IMR-90 (cell line): ENCODE results near the gene PLEKHA8. TPM values are rescaled to one million over a fixed set of nuclear protein-coding genes. Genes with fewer than 3 reads are reported as not detected.

Source experiments
- ATAC-seq: fragments of 200-7000 bp; cut with Tn5 transposase; 2 replicates; pipeline ENCODE4 v1.9.1; 2020; ENCODE audit warnings: low read depth, mild to moderate bottlenecking, moderate library complexity
- BruUV-seq: library from RNA; stranded (reverse); fragments of 400-500 nt; replicated peaks from 2 replicates; lab custom pipeline; 2021; lab: Mats Ljungman, UMichigan
- CTCF ChIA-PET: fragments of 300-600 bp; formaldehyde crosslinking; extraction: SDS; loops from one replicate; lab custom pipeline; 2021; ENCODE audit warnings: antibody characterized with exemption; lab: Yijun Ruan, JAX
- POLR2A ChIA-PET: fragments of 300-600 bp; sonication (Branson Sonifier 250); formaldehyde crosslinking; loops from one replicate; lab custom pipeline; 2022; ENCODE audit warnings: antibody characterized with exemption; ENCODE audit not compliant: unreplicated experiment; lab: Charles Lee
- DNase-seq: peaks from one replicate; pipeline ENCODE4 v3.0.0; 2013
- H2AFZ ChIP-seq: replicated peaks from 2 replicates; pipeline ENCODE3; 2013; ENCODE audit warnings: low read length, mild to moderate bottlenecking; ENCODE audit not compliant: poor library complexity
- H2AK5ac ChIP-seq: 2 replicates; pipeline ENCODE4 v1.6.1; 2013; ENCODE audit warnings: low read depth, low read length, inconsistent platforms
- H2AK9ac ChIP-seq: replicated peaks from 2 replicates; pipeline ENCODE3; 2013; ENCODE audit warnings: mild to moderate bottlenecking, low read depth, low read length, moderate library complexity; ENCODE audit not compliant: poor library complexity
- H2BK120ac ChIP-seq: 2 replicates; pipeline ENCODE4 v1.6.1; 2013; ENCODE audit warnings: low read depth, low read length, inconsistent platforms
- H2BK15ac ChIP-seq: 3 replicates; pipeline ENCODE4 v1.6.1; 2013; ENCODE audit warnings: low read depth, low read length, inconsistent platforms
- H2BK20ac ChIP-seq: 2 replicates; pipeline ENCODE4 v1.6.1; 2013; ENCODE audit warnings: low read depth, mild to moderate bottlenecking, inconsistent platforms, low read length, moderate library complexity
- H2BK5ac ChIP-seq: 2 replicates; pipeline ENCODE4 v1.6.1; 2013; ENCODE audit warnings: mild to moderate bottlenecking, low read depth, low read length, inconsistent platforms; ENCODE audit not compliant: poor library complexity, severe bottlenecking
- H3K14ac ChIP-seq: replicated peaks from 2 replicates; pipeline ENCODE4 v1.6.1; 2013; ENCODE audit warnings: low read depth, low read length, inconsistent platforms
- H3K18ac ChIP-seq: 2 replicates; pipeline ENCODE4 v1.6.1; 2013; ENCODE audit warnings: low read depth, low read length, control low read depth
- H3K23ac ChIP-seq: 2 replicates; pipeline ENCODE4 v1.6.1; 2013; ENCODE audit warnings: low read depth, low read length, inconsistent platforms
- H3K27ac ChIP-seq: 2 replicates; pipeline ENCODE4 v1.5.1; 2013; ENCODE audit warnings: mild to moderate bottlenecking, control low read depth, low read length; ENCODE audit not compliant: insufficient read depth
- H3K27me3 ChIP-seq: 2 replicates; pipeline ENCODE4 v1.6.1; 2013; ENCODE audit warnings: low read length; ENCODE audit not compliant: control insufficient read depth, insufficient read depth
- H3K36me3 ChIP-seq: 2 replicates; pipeline ENCODE4 v1.6.1; 2013; ENCODE audit warnings: low read length, mixed read lengths; ENCODE audit not compliant: control insufficient read depth, insufficient read depth
- H3K4ac ChIP-seq: 2 replicates; pipeline ENCODE4 v1.6.1; 2013; ENCODE audit warnings: low read depth, low read length, inconsistent platforms
- H3K4me1 ChIP-seq: 2 replicates; pipeline ENCODE4 v1.6.1; 2013; ENCODE audit warnings: low read length, mixed read lengths; ENCODE audit not compliant: control insufficient read depth, insufficient read depth
- H3K4me2 ChIP-seq: 2 replicates; pipeline ENCODE4 v1.6.1; 2013; ENCODE audit warnings: low read depth, mild to moderate bottlenecking, control low read depth, low read length, moderate library complexity
- H3K4me3 ChIP-seq: 2 replicates; pipeline ENCODE4 v1.5.1; 2013; ENCODE audit warnings: low read depth, mild to moderate bottlenecking, control low read depth, low read length, moderate library complexity; ENCODE audit not compliant: insufficient read depth
- H3K56ac ChIP-seq: 2 replicates; pipeline ENCODE4 v1.6.1; 2013; ENCODE audit warnings: low read length, inconsistent platforms; ENCODE audit not compliant: insufficient read depth; ENCODE audit errors: extremely low read depth
- H3K79me1 ChIP-seq, 2 experiments: 2 replicates each; pipeline ENCODE4 v1.6.1; 2013; ENCODE audit warnings: low read length in 2 of 2, inconsistent platforms in 1 of 2, low read depth in 1 of 2
- H3K9ac ChIP-seq: 2 replicates; pipeline ENCODE4 v1.6.1; 2013; ENCODE audit warnings: low read depth, low read length, control low read depth
- H3K9me1 ChIP-seq: 2 replicates; pipeline ENCODE4 v1.6.1; 2013; ENCODE audit warnings: low read length, inconsistent platforms; ENCODE audit not compliant: insufficient read depth
- H3K9me3 ChIP-seq: 2 replicates; pipeline ENCODE4 v1.6.1; 2013; ENCODE audit warnings: low read length; ENCODE audit not compliant: control insufficient read depth, insufficient read depth
- H4K20me1 ChIP-seq: 2 replicates; pipeline ENCODE4 v1.6.1; 2013; ENCODE audit warnings: low read length, inconsistent platforms; ENCODE audit not compliant: insufficient read depth
- H4K5ac ChIP-seq: 2 replicates; pipeline ENCODE4 v1.6.1; 2013; ENCODE audit warnings: mild to moderate bottlenecking, low read depth, low read length, control low read depth
- H4K8ac ChIP-seq, 2 experiments: 2 replicates each; pipeline ENCODE4 v1.6.1; 2013; ENCODE audit warnings: low read depth in 2 of 2, low read length in 2 of 2, control low read depth in 1 of 2, inconsistent platforms in 1 of 2
- H4K91ac ChIP-seq: 2 replicates; pipeline ENCODE4 v1.6.1; 2013; ENCODE audit warnings: low read depth, low read length, inconsistent platforms; ENCODE audit not compliant: insufficient read depth
- BHLHE40 ChIP-seq: fragments of 150-350 bp; IDR thresholded peaks from 2 replicates; pipeline ENCODE4 v1.6.1; 2016; ENCODE audit warnings: mild to moderate bottlenecking, low read depth, low read length
- ELK1 ChIP-seq: fragments of 150-350 bp; IDR thresholded peaks from 2 replicates; pipeline ENCODE4 v1.6.1; 2016; ENCODE audit warnings: low read depth, mild to moderate bottlenecking, low read length, moderate library complexity, borderline replicate concordance
- FOS ChIP-seq: fragments of 150-350 bp; IDR thresholded peaks from 2 replicates; pipeline ENCODE4 v1.6.1; 2016; ENCODE audit warnings: low read depth, low read length
- NFE2L2 ChIP-seq: fragments of 150-350 bp; IDR thresholded peaks from 2 replicates; pipeline ENCODE4 v1.6.1; 2016; ENCODE audit warnings: low read depth, mild to moderate bottlenecking, low read length
- RAD21 ChIP-seq: IDR thresholded peaks from 2 replicates; pipeline ENCODE4 v1.6.1; 2012; ENCODE audit warnings: low read length, improper control_type of control experiment
- RFX5 ChIP-seq: IDR thresholded peaks from 2 replicates; pipeline ENCODE4 v1.8.0; 2012; ENCODE audit warnings: low read depth, mild to moderate bottlenecking, low read length, moderate library complexity
- SMC3 ChIP-seq: fragments of 150-350 bp; IDR thresholded peaks from 2 replicates; pipeline ENCODE4 v1.6.1; 2016; ENCODE audit warnings: low read depth, mild to moderate bottlenecking, antibody characterized with exemption, low read length, moderate library complexity
- WGBS, 2 experiments: methylation state at CpG; one replicate each; pipeline versions ENCODE4 v1.1.5 to v1.1.7; 2013; ENCODE audit warnings: missing lambda C conversion rate in 2 of 2; ENCODE audit not compliant: insufficient read length in 1 of 2; ENCODE audit errors: extremely low coverage in 2 of 2; 5-methylcytosine and 5-hydroxymethylcytosine counted together
- dilution Hi-C: fragments of 300-500 bp; cut with HindIII; formaldehyde crosslinking; loops from one replicate; pipeline ENCODE4 v1.14.3; 2018; ENCODE audit warnings: low sequenced_read_pairs; ENCODE audit not compliant: unreplicated experiment
- in situ Hi-C: fragments of 300-500 bp; cut with MboI; formaldehyde crosslinking; loops from 3 replicates; pipeline ENCODE4 v1.14.3; 2019; ENCODE audit warnings: low sequenced_read_pairs, inconsistent platforms, mixed read lengths
- intact Hi-C: fragments of 100-400 bp; cut with micrococcal nuclease; formaldehyde crosslinking; loops from 2 replicates; pipeline ENCODE4 v1.10.0; 2022
- polyA plus RNA-seq, 3 experiments: library from polyadenylated mRNA; depleted of rRNA; stranded (reverse); fragments of >200 nt; gene quantifications; 2 replicates each; pipeline ENCODE4 v1.2.3, GENCODE V29; 2012; ENCODE audit warnings: low replicate concordance in 1 of 3
- total RNA-seq: library from RNA; depleted of rRNA; stranded (reverse); fragments of >200 nt; gene quantifications from 2 replicates; pipeline ENCODE4 v1.2.3, GENCODE V29; 2012

Gene PLEKHA8
- total and polyA plus RNA-seq, 2 of the 4 experiments (the other 2 are of a cell fraction): 3.6 to 9.7 TPM

GRCh38 chr7:30076411-30076810, 48.2 kb downstream of the PLEKHA8 start:
- Histone ChIP-seq H3K4me1 (no peaks in the 10 kb centered on the region), H4K20me1 (no peaks in the 10 kb centered on the region; the same call in 1 of the 2 replicates), H3K4ac (no peak overlapping the region), H3K36me3 (peaks cover 6% of the 10 kb centered on the region), H4K8ac (no peak overlapping the region), H2AFZ (no peak overlapping the region), H3K14ac (no peak overlapping the region), H3K27ac (no peak overlapping the region), H3K27me3 (no peaks in the 10 kb centered on the region), H3K23ac (no peak overlapping the region), H3K9ac (no peak overlapping the region), H2BK20ac (no peak overlapping the region), H2BK15ac (no peak overlapping the region), H3K4me2 (no peak overlapping the region), H4K5ac (no peak overlapping the region), H2AK9ac (no peak overlapping the region), H3K9me1 (no peaks in the 10 kb centered on the region), H2BK5ac (no peak overlapping the region), H3K56ac (no peak overlapping the region), H4K91ac (no peak overlapping the region), H3K9me3 (no peaks in the 10 kb centered on the region), H2BK120ac (no peak overlapping the region), H3K4me3 (no peak overlapping the region), H3K79me1 (no peaks in the 10 kb centered on the region), H3K18ac (no peak overlapping the region), H2AK5ac (no peak overlapping the region)
- peak; percentile 17; the same call in 1 of the 2 replicates for ATAC-seq
- dilution Hi-C loops (no loop called here), intact Hi-C loops (no loop called here), in situ Hi-C loops (loop anchor here (10.0 kb wide), 1 partner anchor 202 kb away; no protein-coding TSS in a partner anchor)
- BruUV-seq: no TSS peak
- ChIA-PET CTCF (no interaction called here), POLR2A (no interaction called here)
- WGBS, 2 experiments: no CpG with 5 or more reads among the region's 1 CpG
- DNase-seq: no peak
- TF ChIP-seq ELK1: no peak
- no peak for TF ChIP-seq BHLHE40
- no peak for TF ChIP-seq FOS
- no peak for TF ChIP-seq SMC3
- no peak for TF ChIP-seq NFE2L2
- TF ChIP-seq RAD21: no peak
- TF ChIP-seq RFX5: no peak
